DMS 273 (cell line): ENCODE results near the gene MRPS27.

Experiments
- DNase-seq: peaks from one replicate; lab custom pipeline; 2025; ENCODE audit not compliant: unreplicated experiment; lab: John Stamatoyannopoulos, UW

Gene MRPS27

GRCh38 chr5:72319976-72320752, at the start of gene MRPS27, which contains the start of gene PTCD2:
MRPS27 (minus strand) TSS chr5:72320240; CDS start chr5:72320221, 19 bp downstream.
PTCD2 (plus strand) TSS chr5:72320373; CDS start chr5:72320383, 10 bp downstream.
- DNase-seq = peak; percentile 99

- no peak for DNase-seq
These were observed 49.7 kb upstream of the MRPS27 start for GRCh38 chr5:72369711-72370110.

- DNase-seq = no peak
These were observed 49.3 kb upstream of the MRPS27 start for GRCh38 chr5:72369301-72369700.

GRCh38 chr5:72368271-72368670, 48.2 kb upstream of the MRPS27 start:
- no peak for DNase-seq

- peak; percentile 80 for DNase-seq
These were observed 46.4 kb upstream of the MRPS27 start for GRCh38 chr5:72366324-72366976.

DNA sequence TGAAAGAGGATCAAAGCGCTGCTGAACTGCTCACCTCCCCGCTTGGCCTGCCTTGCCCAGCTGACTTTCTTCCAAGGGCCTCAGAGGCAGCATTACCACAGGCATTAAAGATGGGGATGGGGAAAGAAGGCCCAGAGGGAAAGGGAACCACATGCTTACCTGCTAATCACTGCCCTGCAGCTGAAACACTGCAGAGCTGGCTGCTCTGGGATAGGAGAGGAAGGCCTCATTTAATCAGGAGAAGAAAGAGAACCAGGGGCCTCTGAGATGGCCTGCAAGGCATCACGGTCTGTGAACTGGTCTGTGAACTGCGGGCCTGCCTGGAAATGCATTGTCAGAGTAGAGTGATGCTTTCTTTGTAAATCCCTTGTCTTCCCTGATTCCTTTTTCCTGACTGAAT, 44.9 kb upstream of the MRPS27 start:
- no peak for DNase-seq

- DNase-seq = no peak
These were observed 44.1 kb upstream of the MRPS27 start for GRCh38 chr5:72364171-72364570.

DNA sequence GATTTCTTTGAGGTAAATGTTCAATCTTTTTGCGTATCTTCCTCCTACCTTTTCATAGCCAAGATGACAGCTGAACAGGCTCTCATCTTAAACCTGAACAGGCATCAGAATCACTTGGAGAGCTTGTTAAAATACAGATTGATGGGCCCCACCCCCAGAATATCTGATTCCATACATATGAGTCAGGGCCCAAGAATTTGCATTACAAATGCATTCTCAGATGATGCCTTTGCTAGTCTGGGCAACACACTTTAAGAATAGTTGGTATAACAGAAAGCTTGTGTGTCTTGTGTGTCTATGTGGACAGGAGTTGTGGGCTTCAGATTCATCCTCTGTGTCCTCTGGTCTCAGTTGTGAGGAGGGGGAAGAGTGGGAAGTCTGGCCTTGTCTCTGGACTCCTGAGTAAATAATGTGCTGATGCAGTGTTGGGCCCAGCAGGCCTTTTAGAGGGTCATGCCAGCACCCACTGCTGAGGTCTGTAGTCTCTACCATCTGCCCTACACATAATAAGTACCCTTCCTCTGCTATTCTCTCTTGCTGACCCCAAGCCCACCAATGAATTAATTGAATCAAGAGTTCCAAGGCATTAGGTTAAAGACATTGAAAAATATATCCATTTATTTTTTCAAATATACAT, 43.2 kb upstream of the MRPS27 start:
- peak; percentile 10 for DNase-seq

GRCh38 chr5:72359886-72360285, 39.8 kb upstream of the MRPS27 start:
- DNase-seq = no peak

GRCh38 chr5:72358925-72359324, 38.9 kb upstream of the MRPS27 start:
- DNase-seq = no peak

GRCh38 chr5:72356361-72356760, 36.3 kb upstream of the MRPS27 start:
- no peak for DNase-seq

- DNase-seq = peak; percentile 63
These were observed 35.8 kb upstream of the MRPS27 start for GRCh38 chr5:72355706-72356299.

- no peak for DNase-seq
These were observed 33.0 kb upstream of the MRPS27 start for GRCh38 chr5:72353046-72353445.

GRCh38 chr5:72352616-72353015, 32.6 kb upstream of the MRPS27 start:
- DNase-seq = no peak

DNA sequence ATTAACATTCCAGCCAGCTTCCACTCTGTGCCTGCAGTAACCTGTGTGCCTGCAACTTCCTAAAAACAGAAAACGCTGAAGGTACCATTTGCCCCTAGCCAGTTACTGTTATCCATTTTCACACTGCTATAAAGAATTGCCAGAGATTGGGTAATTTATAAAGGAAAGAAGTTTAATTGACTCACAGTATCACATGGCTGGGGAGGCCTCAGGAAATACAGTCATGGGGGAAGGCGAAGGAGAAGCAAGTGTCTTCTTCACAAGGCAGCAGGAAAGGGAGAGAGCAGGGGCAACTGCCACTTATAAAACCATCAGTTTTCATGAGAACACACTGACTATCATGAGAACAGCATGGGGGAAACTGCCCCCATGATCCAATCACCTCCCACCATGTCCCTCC, 31.3 kb upstream of the MRPS27 start:
- no peak for DNase-seq

- DNase-seq = no peak
These were observed 27.8 kb upstream of the MRPS27 start for GRCh38 chr5:72347801-72348308.

DNA sequence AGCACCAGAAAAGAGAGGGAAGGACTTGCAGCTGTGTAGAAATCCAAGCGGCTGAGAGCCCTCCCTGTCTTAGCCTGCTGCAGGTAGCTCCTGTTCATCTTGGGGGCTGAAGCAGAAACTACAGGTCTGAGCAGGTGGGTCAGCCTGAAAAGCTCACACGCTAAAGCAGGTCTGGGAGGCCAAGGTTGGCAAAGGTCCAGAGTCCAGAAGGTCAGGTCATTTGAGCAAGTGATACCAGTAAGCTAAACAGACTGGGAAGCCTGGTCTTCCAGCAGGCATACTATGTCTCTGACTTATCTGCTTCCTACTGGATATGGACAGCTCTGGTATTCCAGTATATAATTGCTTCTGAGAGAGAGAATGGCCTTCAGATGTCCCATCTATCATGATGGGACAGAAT, 26.4 kb upstream of the MRPS27 start:
- DNase-seq = peak; percentile 12

- DNase-seq = no peak
These were observed 18.7 kb upstream of the MRPS27 start for GRCh38 chr5:72338689-72339209.

DNA sequence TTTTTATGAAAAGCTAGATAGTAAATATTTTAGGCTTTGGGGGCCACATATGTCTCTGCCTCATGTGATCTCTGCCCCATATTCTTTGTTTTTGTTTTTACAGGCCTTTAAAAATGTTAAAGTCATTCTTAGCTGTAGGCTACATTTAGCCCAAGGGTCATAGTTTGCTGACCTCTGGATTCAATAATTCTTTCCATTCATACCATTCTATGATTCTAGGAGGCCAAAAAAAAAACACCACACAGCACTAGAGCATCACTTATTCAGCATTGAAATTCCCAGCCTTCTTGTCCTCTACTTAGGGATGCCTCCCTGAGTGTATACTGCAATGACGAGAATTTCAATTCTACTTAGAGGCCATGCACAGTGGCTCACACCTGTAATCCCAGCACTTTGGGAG, 17.1 kb upstream of the MRPS27 start:
- DNase-seq = no peak

- DNase-seq = no peak
These were observed 10.7 kb upstream of the MRPS27 start for GRCh38 chr5:72330712-72331111.

DNA sequence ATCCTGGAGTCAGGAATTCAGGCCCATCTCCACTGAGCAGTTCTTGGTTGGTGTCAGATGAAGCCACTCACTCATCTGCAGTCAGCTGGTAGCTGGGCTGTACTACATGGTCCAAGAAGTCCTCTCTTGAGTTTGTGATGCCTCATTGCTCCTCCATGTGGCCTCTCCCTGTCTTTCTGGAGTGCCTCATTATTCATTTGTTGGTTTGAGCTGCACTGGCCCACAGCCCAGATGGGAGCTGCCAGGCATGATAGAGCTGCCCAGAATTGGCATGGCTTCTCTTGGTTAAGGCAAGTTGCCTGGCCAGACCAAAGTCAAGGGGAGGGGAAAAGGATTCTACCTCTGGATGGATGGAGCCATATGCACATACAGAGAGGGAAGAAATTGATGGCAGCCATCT, 8.1 kb upstream of the MRPS27 start:
- peak; percentile 97 for DNase-seq
